ENCODE results near the gene PIGQ. TPM values are rescaled to one million over a fixed set of nuclear protein-coding genes. Genes with fewer than 3 reads are reported as not detected.
A peak's percentile ranks its signal among the peaks of the same experiment; 100 is the strongest.

PIGQ gene
- total RNA-seq (2021; ENCODE audit: unreplicated experiment) (83.5 TPM), Bru-seq, nascent RNA (percentile 60 among the genes with signal in this experiment), BruChase-seq, experiment 1, labeled RNA remaining after a 2-hour chase (percentile 64 among the genes with signal in this experiment), BruChase-seq, experiment 2, labeled RNA remaining after a 6-hour chase (percentile 72 among the genes with signal in this experiment)
- polyA plus RNA-seq (2012; ENCODE audit: insufficient read length): 84.1 TPM
- long read RNA-seq, transcript PIGQ-216 (1 exons, 1,046 nt): major isoform, 17 of 89 reads
- long read RNA-seq, partial matches to known transcripts: 33 of 89 reads
- long read RNA-seq, other reads (novel, unspliced or antisense): 31 of 89 reads

DNA sequence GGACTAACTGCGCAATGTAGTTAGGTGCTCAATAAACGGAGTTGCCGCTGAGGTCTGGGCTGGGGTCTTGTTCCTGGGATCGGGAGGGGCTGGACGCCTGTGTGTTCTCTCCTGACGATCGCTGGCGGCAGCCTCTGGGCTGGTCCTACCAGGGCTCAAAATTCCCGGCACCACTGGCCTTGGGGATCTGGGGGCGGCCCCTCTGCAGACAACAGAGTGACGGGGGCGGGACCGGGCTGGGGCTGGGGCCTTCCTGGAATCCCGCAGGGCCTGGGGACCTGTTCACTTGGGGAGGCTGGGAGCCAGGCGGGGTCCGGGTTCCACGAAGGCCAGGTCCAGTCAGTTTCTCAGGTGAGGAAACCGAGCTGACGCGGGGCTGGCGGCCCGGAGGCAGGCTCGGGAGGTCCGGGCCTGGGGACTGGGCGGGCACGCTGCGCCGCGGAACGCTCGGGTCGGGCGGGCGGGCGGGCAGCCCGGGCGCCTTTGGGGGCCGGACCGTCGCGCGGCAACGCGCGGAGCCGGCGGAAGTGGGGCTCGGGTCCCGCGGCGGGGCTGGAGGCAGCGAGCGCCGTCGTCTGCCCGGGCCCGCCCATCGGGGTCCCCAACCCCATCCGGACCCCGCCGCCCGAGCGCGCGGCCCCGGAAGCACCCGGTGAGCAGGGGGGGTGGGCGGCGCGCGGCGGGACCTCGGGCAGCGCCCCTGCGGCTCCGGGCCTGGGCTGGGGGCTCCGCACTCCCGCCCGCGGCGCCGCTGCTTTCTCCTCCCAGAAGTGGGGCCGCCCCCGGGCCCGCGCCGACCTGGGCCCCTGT is at the start of gene PIGQ:
PIGQ (plus strand) TSS at position 524 of the 810 bp plus-strand sequence. CDS start 4,107 bp downstream, outside the sequence.
- in situ Hi-C loops (cut with HindIII; ENCODE audit: low pct_unique_long_range_greater_than_20kb, low sequenced_read_pairs) (no loop called here), intact Hi-C loops (cut with micrococcal nuclease; ENCODE audit: unreplicated experiment) (no loop called here)
- peak; percentile 67 for ATAC-seq
- Histone ChIP-seq H3K36me3 (ENCODE audit: control insufficient read depth, insufficient read depth, low read length) (no peaks in the 10 kb centered on the region), H3K4me1 (ENCODE audit: control insufficient read depth, insufficient read depth, low read length) (peaks cover 50% of the 10 kb centered on the region), H3K4me3 (ENCODE audit: low read depth in 2 of 2, low read length in 2 of 2) (peak within 1 kb of the TSS; percentile 62 to 87), H3K9me3 (ENCODE audit: control insufficient read depth, insufficient read depth, low read depth, low read length) (no peaks in the 10 kb centered on the region), H3K27ac (ENCODE audit: low read length) (peak within 1 kb of the TSS; percentile 93), H3K27me3 (ENCODE audit: control insufficient read depth, insufficient read depth, low read length) (no peaks in the 10 kb centered on the region)
- POLR2A ChIA-PET: no interaction called here
- DNase-seq (ENCODE audit: low read depth, low spot score): no peak
- CTCF ChIA-PET: no interaction called here
- no TSS peak for BruUV-seq (replicated peaks)
- peak; percentile 36; the same call in 1 of the 2 replicates for TF ChIP-seq POLR2AphosphoS5 (IDR thresholded peaks at IDR 0.05; ENCODE audit: low read depth, low read length)
- peak; percentile 49; the same call in 1 of the 2 replicates for TF ChIP-seq SIN3A (IDR thresholded peaks at IDR 0.05; ENCODE audit: borderline replicate concordance, insufficient read depth, low read depth, low read length)
- TF ChIP-seq, protein P1, sequence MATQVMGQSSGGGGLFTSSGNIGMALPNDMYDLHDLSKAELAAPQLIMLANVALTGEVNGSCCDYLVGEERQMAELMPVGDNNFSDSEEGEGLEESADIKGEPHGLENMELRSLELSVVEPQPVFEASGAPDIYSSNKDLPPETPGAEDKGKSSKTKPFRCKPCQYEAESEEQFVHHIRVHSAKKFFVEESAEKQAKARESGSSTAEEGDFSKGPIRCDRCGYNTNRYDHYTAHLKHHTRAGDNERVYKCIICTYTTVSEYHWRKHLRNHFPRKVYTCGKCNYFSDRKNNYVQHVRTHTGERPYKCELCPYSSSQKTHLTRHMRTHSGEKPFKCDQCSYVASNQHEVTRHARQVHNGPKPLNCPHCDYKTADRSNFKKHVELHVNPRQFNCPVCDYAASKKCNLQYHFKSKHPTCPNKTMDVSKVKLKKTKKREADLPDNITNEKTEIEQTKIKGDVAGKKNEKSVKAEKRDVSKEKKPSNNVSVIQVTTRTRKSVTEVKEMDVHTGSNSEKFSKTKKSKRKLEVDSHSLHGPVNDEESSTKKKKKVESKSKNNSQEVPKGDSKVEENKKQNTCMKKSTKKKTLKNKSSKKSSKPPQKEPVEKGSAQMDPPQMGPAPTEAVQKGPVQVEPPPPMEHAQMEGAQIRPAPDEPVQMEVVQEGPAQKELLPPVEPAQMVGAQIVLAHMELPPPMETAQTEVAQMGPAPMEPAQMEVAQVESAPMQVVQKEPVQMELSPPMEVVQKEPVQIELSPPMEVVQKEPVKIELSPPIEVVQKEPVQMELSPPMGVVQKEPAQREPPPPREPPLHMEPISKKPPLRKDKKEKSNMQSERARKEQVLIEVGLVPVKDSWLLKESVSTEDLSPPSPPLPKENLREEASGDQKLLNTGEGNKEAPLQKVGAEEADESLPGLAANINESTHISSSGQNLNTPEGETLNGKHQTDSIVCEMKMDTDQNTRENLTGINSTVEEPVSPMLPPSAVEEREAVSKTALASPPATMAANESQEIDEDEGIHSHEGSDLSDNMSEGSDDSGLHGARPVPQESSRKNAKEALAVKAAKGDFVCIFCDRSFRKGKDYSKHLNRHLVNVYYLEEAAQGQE (IDR thresholded peaks at IDR 0.05; ENCODE audit: insufficient read depth in 1 of 2, low read depth in 2 of 2, low read length in 1 of 2): no peak

DNA sequence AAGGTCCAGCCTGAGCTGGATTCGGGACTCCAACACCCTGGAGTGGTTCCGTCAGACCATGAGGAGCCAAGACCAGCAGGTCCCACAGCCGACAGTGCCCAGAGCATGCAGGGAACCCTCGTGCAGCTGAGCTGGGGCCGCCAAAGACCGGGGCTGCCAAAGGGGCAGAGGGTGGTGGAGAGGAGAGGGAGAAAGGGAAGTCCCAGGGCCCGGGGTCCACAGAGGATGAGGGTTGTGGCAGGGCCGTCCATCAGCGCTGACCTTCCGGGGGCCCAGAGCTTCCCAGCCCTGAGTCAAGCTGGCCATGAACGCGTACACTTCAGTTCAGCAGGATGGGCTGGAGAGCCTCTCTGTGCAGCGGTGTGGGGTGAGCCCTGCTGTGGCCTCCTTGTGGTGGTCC is 48.9 kb upstream of the PIGQ start:
- Histone ChIP-seq H3K4me1 (ENCODE audit: control insufficient read depth, insufficient read depth, low read length) (peaks cover 20% of the 10 kb centered on the region), H3K4me3 (ENCODE audit: low read depth in 2 of 2, low read length in 2 of 2) (no peak overlapping the region), H3K27me3 (ENCODE audit: control insufficient read depth, insufficient read depth, low read length) (no peaks in the 10 kb centered on the region), H3K36me3 (ENCODE audit: control insufficient read depth, insufficient read depth, low read length) (no peaks in the 10 kb centered on the region), H3K9me3 (ENCODE audit: control insufficient read depth, insufficient read depth, low read depth, low read length) (no peaks in the 10 kb centered on the region), H3K27ac (ENCODE audit: low read length) (no peak overlapping the region)
- TF ChIP-seq POLR2AphosphoS5 (IDR thresholded peaks at IDR 0.05; ENCODE audit: low read depth, low read length) (no peak; the same call in 1 of the 2 replicates), TCF7L2 (IDR thresholded peaks at IDR 0.05; ENCODE audit: low read depth, low read length) (no peak), SIN3A (IDR thresholded peaks at IDR 0.05; ENCODE audit: borderline replicate concordance, insufficient read depth, low read depth, low read length) (no peak)
- TF ChIP-seq, protein P1 (IDR thresholded peaks at IDR 0.05; ENCODE audit: insufficient read depth in 1 of 2, low read depth in 2 of 2, low read length in 1 of 2): no peak
- TF ChIP-seq, protein P2, sequence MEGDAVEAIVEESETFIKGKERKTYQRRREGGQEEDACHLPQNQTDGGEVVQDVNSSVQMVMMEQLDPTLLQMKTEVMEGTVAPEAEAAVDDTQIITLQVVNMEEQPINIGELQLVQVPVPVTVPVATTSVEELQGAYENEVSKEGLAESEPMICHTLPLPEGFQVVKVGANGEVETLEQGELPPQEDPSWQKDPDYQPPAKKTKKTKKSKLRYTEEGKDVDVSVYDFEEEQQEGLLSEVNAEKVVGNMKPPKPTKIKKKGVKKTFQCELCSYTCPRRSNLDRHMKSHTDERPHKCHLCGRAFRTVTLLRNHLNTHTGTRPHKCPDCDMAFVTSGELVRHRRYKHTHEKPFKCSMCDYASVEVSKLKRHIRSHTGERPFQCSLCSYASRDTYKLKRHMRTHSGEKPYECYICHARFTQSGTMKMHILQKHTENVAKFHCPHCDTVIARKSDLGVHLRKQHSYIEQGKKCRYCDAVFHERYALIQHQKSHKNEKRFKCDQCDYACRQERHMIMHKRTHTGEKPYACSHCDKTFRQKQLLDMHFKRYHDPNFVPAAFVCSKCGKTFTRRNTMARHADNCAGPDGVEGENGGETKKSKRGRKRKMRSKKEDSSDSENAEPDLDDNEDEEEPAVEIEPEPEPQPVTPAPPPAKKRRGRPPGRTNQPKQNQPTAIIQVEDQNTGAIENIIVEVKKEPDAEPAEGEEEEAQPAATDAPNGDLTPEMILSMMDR (IDR thresholded peaks at IDR 0.05): no peak
- POLR2A ChIA-PET: no interaction called here
- BruUV-seq (replicated peaks): TSS peak; percentile 86
- in situ Hi-C loops (cut with HindIII; ENCODE audit: low pct_unique_long_range_greater_than_20kb, low sequenced_read_pairs) (no loop called here), intact Hi-C loops (cut with micrococcal nuclease; ENCODE audit: unreplicated experiment) (no loop called here)
- no peak for ATAC-seq
- CTCF ChIA-PET: no interaction called here
- no peak for DNase-seq (ENCODE audit: low read depth, low spot score)
